Osteoblast (primary cell): ENCODE results near the gene ATP13A2. TPM values are rescaled to one million over a fixed set of nuclear protein-coding genes. Genes with fewer than 3 reads are reported as not detected.

ENCODE experiments used
- DNase-seq: peaks from one replicate; pipeline ENCODE4 v3.0.0; 2011; ENCODE audit warnings: low spot score, mixed read lengths; ENCODE audit not compliant: insufficient read length; ENCODE audit errors: missing footprints
- H2AFZ ChIP-seq: 2 replicates; pipeline ENCODE4 v1.6.0; 2011; ENCODE audit warnings: mild to moderate bottlenecking, low read length
- H3K27ac ChIP-seq: 2 replicates; pipeline ENCODE4 v1.5.1; 2011; ENCODE audit warnings: mild to moderate bottlenecking, low read depth, low read length, moderate library complexity
- H3K27me3 ChIP-seq: 2 replicates; pipeline ENCODE4 v1.6.0; 2012; ENCODE audit warnings: mild to moderate bottlenecking, control low read depth, inconsistent platforms, low read length, moderate library complexity; ENCODE audit not compliant: insufficient read depth
- H3K36me3 ChIP-seq: 2 replicates; pipeline ENCODE4 v1.5.1; 2011; ENCODE audit warnings: mild to moderate bottlenecking, low read length, control low read depth, moderate library complexity; ENCODE audit not compliant: insufficient read depth
- H3K4me1 ChIP-seq: 2 replicates; pipeline ENCODE4 v1.5.1; 2011; ENCODE audit warnings: mild to moderate bottlenecking, low read length, control low read depth, moderate library complexity; ENCODE audit not compliant: insufficient read depth
- H3K4me2 ChIP-seq: 2 replicates; pipeline ENCODE4 v1.6.0; 2011; ENCODE audit warnings: mild to moderate bottlenecking, low read length; ENCODE audit not compliant: insufficient read depth
- H3K4me3 ChIP-seq: fragments of 200-600 bp; sonication (generic); 3 replicates; pipeline ENCODE4 v1.5.1; 2012; ENCODE audit warnings: mild to moderate bottlenecking, low read length, inconsistent platforms; ENCODE audit not compliant: insufficient read depth
- H3K79me2 ChIP-seq: 2 replicates; pipeline ENCODE4 v1.6.0; 2012; ENCODE audit warnings: mild to moderate bottlenecking, low read length, control low read depth, inconsistent platforms; ENCODE audit not compliant: insufficient read depth
- H3K9me3 ChIP-seq: 2 replicates; pipeline ENCODE4 v1.5.1; 2011; ENCODE audit warnings: low read depth, low read length, control low read depth
- H4K20me1 ChIP-seq: 2 replicates; pipeline ENCODE4 v1.6.0; 2012; ENCODE audit warnings: mild to moderate bottlenecking, low read length, control low read depth; ENCODE audit not compliant: insufficient read depth
- CTCF ChIP-seq: IDR thresholded peaks from 2 replicates; pipeline ENCODE4 v1.5.1; 2011; ENCODE audit warnings: mild to moderate bottlenecking, low read depth, low read length, moderate library complexity; ENCODE audit errors: extremely low read depth
- total RNA-seq: library from RNA; depleted of rRNA; stranded (reverse); fragments of >200 nt; gene quantifications from 2 replicates; pipeline ENCODE4 v1.2.3, GENCODE V29; 2012

Gene ATP13A2
- total RNA-seq = 30.6 and 34.4 TPM in 2 replicates

GRCh38 chr1:17011439-17012307 is at the start of gene ATP13A2:
TSS of gene ATP13A2 (minus strand) at chr1:17011928. CDS start at chr1:17011738, 190 bp downstream.
- Histone ChIP-seq H3K36me3 (no peaks in the 10 kb centered on the region), H4K20me1 (peaks cover 28% of the 10 kb centered on the region), H3K4me2 (peak within 1 kb of the TSS; percentile 91), H3K4me3 (peak within 1 kb of the TSS; percentile 82), H2AFZ (peak within 1 kb of the TSS; percentile 72), H3K27me3 (no peaks in the 10 kb centered on the region), H3K79me2 (peaks cover 13% of the 10 kb centered on the region), H3K27ac (no peak within 1 kb of the TSS), H3K9me3 (no peaks in the 10 kb centered on the region), H3K4me1 (peaks cover 42% of the 10 kb centered on the region)
- no peak for TF ChIP-seq CTCF
- DNase-seq = peak; percentile 97

GRCh38 chr1:17061486-17061885 is 49.8 kb upstream of the ATP13A2 start:
- H3K9me3 ChIP-seq = no peaks in the 10 kb centered on the region
- H3K4me1 ChIP-seq = peaks cover 12% of the 10 kb centered on the region
- no peak overlapping the region for H2AFZ ChIP-seq
- no peak for DNase-seq
- no peaks in the 10 kb centered on the region for H4K20me1 ChIP-seq
- H3K27me3 ChIP-seq = peaks cover 2% of the 10 kb centered on the region
- no peak overlapping the region for H3K27ac ChIP-seq
- no peaks in the 10 kb centered on the region for H3K36me3 ChIP-seq
- no peak overlapping the region for H3K4me2 ChIP-seq
- no peak overlapping the region for H3K4me3 ChIP-seq
- no peak for TF ChIP-seq CTCF
- no peaks in the 10 kb centered on the region for H3K79me2 ChIP-seq

GRCh38 chr1:17060306-17060749 is 48.6 kb upstream of the ATP13A2 start:
- TF ChIP-seq CTCF = no peak

More at GRCh38 chr1:17060306-17060749, 48.6 kb upstream of the ATP13A2 start:
- peak overlapping the region; percentile 68 for H2AFZ ChIP-seq
- H3K27ac ChIP-seq = no peak overlapping the region
- no peaks in the 10 kb centered on the region for H3K36me3 ChIP-seq
- H4K20me1 ChIP-seq = no peaks in the 10 kb centered on the region
- peaks cover 12% of the 10 kb centered on the region for H3K4me1 ChIP-seq
- peaks cover 2% of the 10 kb centered on the region for H3K27me3 ChIP-seq
- no peak overlapping the region for H3K4me3 ChIP-seq
- no peak overlapping the region for H3K4me2 ChIP-seq
- H3K79me2 ChIP-seq = no peaks in the 10 kb centered on the region
- no peaks in the 10 kb centered on the region for H3K9me3 ChIP-seq
- no peak for DNase-seq
